HCT116 (cell line): Measurements from ENCODE around the gene HLA-DRB5. TPM values are rescaled to one million over a fixed set of nuclear protein-coding genes. Genes with fewer than 3 reads are reported as not detected.

Experiments used
- ATAC-seq: fragments of 200-7000 bp; cut with Tn5 transposase; 2 replicates; pipeline ENCODE4 v1.9.1; 2020; ENCODE audit warnings: mild to moderate bottlenecking, moderate library complexity
- BruUV-seq: library from RNA; stranded (reverse); fragments of 400-500 nt; replicated peaks from 2 replicates; lab custom pipeline; 2021; lab: Mats Ljungman, UMichigan
- CTCF ChIA-PET: fragments of 300-600 bp; sonication (Branson Sonifier 250); formaldehyde crosslinking; loops from one replicate; lab custom pipeline; 2021; ENCODE audit warnings: antibody characterized with exemption; lab: Charles Lee
- POLR2A ChIA-PET: fragments of 300-600, 350-600 bp; sonication (Branson Sonifier 250); formaldehyde crosslinking; loops from one replicate; lab custom pipeline; 2021; ENCODE audit warnings: antibody characterized with exemption; lab: Charles Lee
- RAD21 ChIA-PET, 2 experiments: fragments of 300-600 bp; sonication (Branson Sonifier 250); formaldehyde crosslinking; loops; one replicate each; lab custom pipeline; 2023; ENCODE audit warnings: low total read pairs in 2 of 2; ENCODE audit not compliant: uncharacterized antibody in 2 of 2, unreplicated experiment in 2 of 2, low non-redundant PET in 1 of 2; lab: Charles Lee
- DNase-seq: peaks from one replicate; pipeline ENCODE4 v3.0.0-alpha.2; 2010; ENCODE audit warnings: low read depth, low spot score
- H2AFZ ChIP-seq: fragments of 200-600 bp; shearing (Covaris generic), sonication (generic); 2 replicates; pipeline ENCODE4 v1.6.1; 2017; ENCODE audit warnings: low read depth, mixed run types, mixed read lengths, antibody characterized with exemption, low read length; ENCODE audit not compliant: poor library complexity, severe bottlenecking
- H3K27ac ChIP-seq: 2 replicates; pipeline ENCODE4 v1.5.1; 2012; ENCODE audit warnings: low read depth, low read length
- H3K27me3 ChIP-seq: fragments of 200-600 bp; sonication (generic); 2 replicates; pipeline ENCODE4 v1.6.1; 2016; ENCODE audit warnings: mixed run types, low read length, mixed read lengths; ENCODE audit not compliant: insufficient read depth
- H3K36me3 ChIP-seq, 2 experiments: fragments of 200-500 bp in 1 of 2; fragments of 200-600 bp in 1 of 2; sonication (Bioruptor generic) in 1 of 2; sonication (generic) in 1 of 2; 2 replicates each; pipeline versions ENCODE4 v1.5.1 to v1.6.1; 2014 to 2016; ENCODE audit warnings: low read length in 2 of 2, inconsistent platforms in 1 of 2, mixed read lengths in 1 of 2, mixed run types in 1 of 2; ENCODE audit not compliant: insufficient read depth in 2 of 2, control insufficient read depth in 1 of 2
- H3K4me1 ChIP-seq, 2 experiments: fragments of 200-600 bp in 1 of 2; sonication (generic) in 1 of 2; 2 replicates each; pipeline versions ENCODE4 v1.5.1 to v1.6.1; 2012 to 2017; ENCODE audit warnings: low read length in 2 of 2, inconsistent platforms in 1 of 2, mild to moderate bottlenecking in 1 of 2, mixed read lengths in 1 of 2, mixed run types in 1 of 2, moderate library complexity in 1 of 2; ENCODE audit not compliant: insufficient read depth in 2 of 2, control insufficient read depth in 1 of 2
- H3K4me2 ChIP-seq: fragments of 200-600 bp; sonication (generic); 2 replicates; pipeline ENCODE4 v1.6.1; 2017; ENCODE audit warnings: mixed run types, low read length, mixed read lengths
- H3K4me3 ChIP-seq, 2 experiments: fragments of 200-600 bp in 1 of 2; sonication (generic) in 1 of 2; replicated peaks in 1 of 2; 2 replicates each; pipeline ENCODE4 v1.5.1; 2011 to 2016; ENCODE audit warnings: low read length in 2 of 2, control low read depth in 1 of 2, low read depth in 1 of 2, mild to moderate bottlenecking in 1 of 2, mixed read lengths in 1 of 2, mixed run types in 1 of 2
- H3K79me2 ChIP-seq: fragments of 200-600 bp; sonication (generic); 2 replicates; pipeline ENCODE4 v1.6.1; 2017; ENCODE audit warnings: mild to moderate bottlenecking, mixed run types, low read length, moderate library complexity, mixed read lengths; ENCODE audit not compliant: insufficient read depth
- H3K9ac ChIP-seq: fragments of 200-600 bp; sonication (generic); 2 replicates; pipeline ENCODE4 v1.6.1; 2016; ENCODE audit warnings: low read length, mixed read lengths
- H3K9me2 ChIP-seq: fragments of 200-600 bp; sonication (generic), shearing (Covaris generic); 2 replicates; pipeline ENCODE4 v1.6.1; 2017; ENCODE audit warnings: mixed run types, mild to moderate bottlenecking, moderate library complexity; ENCODE audit not compliant: insufficient read depth
- H3K9me3 ChIP-seq, 2 experiments: fragments of 200-500 bp in 1 of 2; fragments of 200-600 bp in 1 of 2; sonication (Bioruptor generic) in 1 of 2; sonication (generic) in 1 of 2; 2 replicates each; pipeline ENCODE4 v1.6.1; 2014 to 2017; ENCODE audit warnings: low read length in 2 of 2, mixed read lengths in 2 of 2, inconsistent platforms in 1 of 2, low read depth in 1 of 2, mild to moderate bottlenecking in 1 of 2, mixed run types in 1 of 2, moderate library complexity in 1 of 2; ENCODE audit not compliant: control insufficient read depth in 1 of 2, insufficient read depth in 1 of 2
- H4K20me1 ChIP-seq: fragments of 200-600 bp; sonication (generic), shearing (Covaris generic); 2 replicates; pipeline ENCODE4 v1.6.1; 2017; ENCODE audit warnings: mixed run types, mild to moderate bottlenecking, moderate library complexity; ENCODE audit not compliant: insufficient read depth
- CBX3 ChIP-seq: IDR thresholded peaks from 2 replicates; pipeline ENCODE4 v1.6.1; 2012; ENCODE audit warnings: low read depth
- JUND ChIP-seq: IDR thresholded peaks from 2 replicates; pipeline ENCODE4 v1.6.1; 2012
- SRF ChIP-seq: IDR thresholded peaks from 2 replicates; pipeline ENCODE4 v1.6.1; 2012; ENCODE audit warnings: low read depth
- TCF7L2 ChIP-seq: IDR thresholded peaks from 2 replicates; pipeline ENCODE4 v1.7.0; 2011; ENCODE audit warnings: borderline replicate concordance, inconsistent platforms; ENCODE audit not compliant: insufficient read depth, insufficient read length; ENCODE audit errors: extremely low read depth
- ZNF274 ChIP-seq: fragments of 200-500 bp; sonication (Bioruptor generic); IDR thresholded peaks from 2 replicates; pipeline ENCODE4 v1.6.1; 2014; ENCODE audit warnings: mild to moderate bottlenecking, low read depth, low read length, inconsistent platforms
- intact Hi-C: fragments of 100-400 bp; cut with micrococcal nuclease; formaldehyde crosslinking; loops from 2 replicates; pipeline ENCODE4 v1.10.0; 2022
- total RNA-seq: library from RNA; stranded (reverse); gene quantifications from one replicate; pipeline ENCODE4 v1.2.1, GENCODE V29; 2021; ENCODE audit not compliant: unreplicated experiment
- TF ChIP-seq, protein P1 (sequence below): IDR thresholded peaks from 2 replicates; pipeline ENCODE4 v1.6.1; 2012; ENCODE audit warnings: low read depth
- TF ChIP-seq, protein P2 (sequence below), 3 experiments: fragments of 200-600 bp in 1 of 3; sonication (generic) in 1 of 3; IDR thresholded peaks in 2 of 3; conservative IDR thresholded peaks in 1 of 3; 2 replicates each; pipeline ENCODE4 v1.5.1; 2012 to 2017; ENCODE audit warnings: low read depth in 2 of 3, low read length in 2 of 3, antibody characterized with exemption in 1 of 3, borderline replicate concordance in 1 of 3, control low read depth in 1 of 3, mild to moderate bottlenecking in 1 of 3, mixed read lengths in 1 of 3, mixed run types in 1 of 3, moderate library complexity in 1 of 3; ENCODE audit not compliant: insufficient read depth in 1 of 3

Gene HLA-DRB5
- total RNA-seq, 1 experiment from 2014 or later = not detected

DNA sequence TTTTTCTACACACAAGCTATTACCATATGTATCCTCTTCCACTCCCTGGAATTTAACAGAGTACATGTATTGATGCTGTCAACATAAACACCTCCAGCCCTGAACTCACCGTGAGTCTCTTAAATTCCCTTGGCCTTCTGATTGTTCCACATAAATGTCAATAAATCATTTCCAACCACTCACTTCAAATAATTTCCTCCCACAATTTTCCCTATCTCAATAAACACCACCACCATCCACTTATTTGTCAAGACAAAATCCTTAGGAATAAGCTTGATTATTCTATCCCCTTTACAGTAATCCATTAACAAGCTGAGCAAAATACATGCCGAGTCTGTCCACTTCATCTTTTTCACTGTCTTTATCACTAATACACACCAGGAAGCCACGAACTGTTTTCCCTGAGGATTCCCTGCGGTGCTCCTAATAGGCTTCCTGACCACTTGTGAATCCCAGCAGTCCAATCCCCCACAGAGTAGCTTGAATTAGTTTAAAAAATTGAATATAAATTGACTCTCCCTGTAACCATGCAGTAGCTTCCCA is 40.3 kb upstream of the HLA-DRB5 start:
- Histone ChIP-seq H3K9me3 (no peaks in the 10 kb centered on the region), H4K20me1 (no peaks in the 10 kb centered on the region), H3K9ac (no peak overlapping the region), H3K4me2 (no peak overlapping the region), H2AFZ (no peak overlapping the region), H3K36me3 (no peaks in the 10 kb centered on the region), H3K4me3 (no peak overlapping the region), H3K27ac (no peak overlapping the region), H3K4me1 (no peaks in the 10 kb centered on the region), H3K27me3 (no peaks in the 10 kb centered on the region), H3K9me2 (no peaks in the 10 kb centered on the region), H3K79me2 (no peaks in the 10 kb centered on the region)
- TF ChIP-seq TCF7L2 = no peak
- no peak for TF ChIP-seq ZNF274
- TF ChIP-seq, protein P1, sequence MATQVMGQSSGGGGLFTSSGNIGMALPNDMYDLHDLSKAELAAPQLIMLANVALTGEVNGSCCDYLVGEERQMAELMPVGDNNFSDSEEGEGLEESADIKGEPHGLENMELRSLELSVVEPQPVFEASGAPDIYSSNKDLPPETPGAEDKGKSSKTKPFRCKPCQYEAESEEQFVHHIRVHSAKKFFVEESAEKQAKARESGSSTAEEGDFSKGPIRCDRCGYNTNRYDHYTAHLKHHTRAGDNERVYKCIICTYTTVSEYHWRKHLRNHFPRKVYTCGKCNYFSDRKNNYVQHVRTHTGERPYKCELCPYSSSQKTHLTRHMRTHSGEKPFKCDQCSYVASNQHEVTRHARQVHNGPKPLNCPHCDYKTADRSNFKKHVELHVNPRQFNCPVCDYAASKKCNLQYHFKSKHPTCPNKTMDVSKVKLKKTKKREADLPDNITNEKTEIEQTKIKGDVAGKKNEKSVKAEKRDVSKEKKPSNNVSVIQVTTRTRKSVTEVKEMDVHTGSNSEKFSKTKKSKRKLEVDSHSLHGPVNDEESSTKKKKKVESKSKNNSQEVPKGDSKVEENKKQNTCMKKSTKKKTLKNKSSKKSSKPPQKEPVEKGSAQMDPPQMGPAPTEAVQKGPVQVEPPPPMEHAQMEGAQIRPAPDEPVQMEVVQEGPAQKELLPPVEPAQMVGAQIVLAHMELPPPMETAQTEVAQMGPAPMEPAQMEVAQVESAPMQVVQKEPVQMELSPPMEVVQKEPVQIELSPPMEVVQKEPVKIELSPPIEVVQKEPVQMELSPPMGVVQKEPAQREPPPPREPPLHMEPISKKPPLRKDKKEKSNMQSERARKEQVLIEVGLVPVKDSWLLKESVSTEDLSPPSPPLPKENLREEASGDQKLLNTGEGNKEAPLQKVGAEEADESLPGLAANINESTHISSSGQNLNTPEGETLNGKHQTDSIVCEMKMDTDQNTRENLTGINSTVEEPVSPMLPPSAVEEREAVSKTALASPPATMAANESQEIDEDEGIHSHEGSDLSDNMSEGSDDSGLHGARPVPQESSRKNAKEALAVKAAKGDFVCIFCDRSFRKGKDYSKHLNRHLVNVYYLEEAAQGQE = no peak
- no peak for TF ChIP-seq CBX3
- ChIA-PET RAD21 (no interaction called here), CTCF (no interaction called here), POLR2A (no interaction called here)
- ATAC-seq (no peak), DNase-seq (no peak)
- intact Hi-C loops = loop anchor here (5.0 kb wide), 1 partner anchor 43 kb away; no protein-coding TSS in a partner anchor
- no TSS peak for BruUV-seq

DNA sequence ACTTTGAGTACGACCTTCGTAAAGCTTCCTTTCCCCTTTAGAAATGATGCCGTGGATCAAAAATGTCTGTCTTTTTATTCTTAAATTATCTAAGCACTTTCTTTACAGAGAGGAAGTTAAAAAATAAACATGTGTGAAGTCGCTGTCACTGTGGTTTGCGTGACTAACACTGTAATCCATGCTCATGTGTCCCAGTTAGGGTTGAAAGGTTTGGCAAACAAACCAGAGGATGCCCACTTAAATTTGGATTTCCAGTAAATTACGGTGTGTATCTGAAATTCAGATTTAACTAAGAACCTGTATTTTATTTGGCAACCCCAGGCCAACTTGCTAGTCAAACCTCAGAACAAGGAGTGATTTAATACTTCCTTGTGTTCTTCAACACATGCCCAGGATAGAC is 38.5 kb upstream of the HLA-DRB5 start:
- H3K27ac ChIP-seq = no peak overlapping the region
- H3K4me2 ChIP-seq = no peak overlapping the region
- ChIA-PET RAD21 (no interaction called here), POLR2A (no interaction called here)
- H3K36me3 ChIP-seq = no peaks in the 10 kb centered on the region
- H3K9me2 ChIP-seq = no peaks in the 10 kb centered on the region
- DNase-seq (no peak), ATAC-seq (no peak)
- H3K9me3 ChIP-seq = no peaks in the 10 kb centered on the region
- H3K79me2 ChIP-seq = no peaks in the 10 kb centered on the region
- no peaks in the 10 kb centered on the region for H3K27me3 ChIP-seq
- intact Hi-C loops = no loop called here
- TF ChIP-seq SRF (no peak), JUND (no peak), CBX3 (no peak)
- TF ChIP-seq, protein P2, sequence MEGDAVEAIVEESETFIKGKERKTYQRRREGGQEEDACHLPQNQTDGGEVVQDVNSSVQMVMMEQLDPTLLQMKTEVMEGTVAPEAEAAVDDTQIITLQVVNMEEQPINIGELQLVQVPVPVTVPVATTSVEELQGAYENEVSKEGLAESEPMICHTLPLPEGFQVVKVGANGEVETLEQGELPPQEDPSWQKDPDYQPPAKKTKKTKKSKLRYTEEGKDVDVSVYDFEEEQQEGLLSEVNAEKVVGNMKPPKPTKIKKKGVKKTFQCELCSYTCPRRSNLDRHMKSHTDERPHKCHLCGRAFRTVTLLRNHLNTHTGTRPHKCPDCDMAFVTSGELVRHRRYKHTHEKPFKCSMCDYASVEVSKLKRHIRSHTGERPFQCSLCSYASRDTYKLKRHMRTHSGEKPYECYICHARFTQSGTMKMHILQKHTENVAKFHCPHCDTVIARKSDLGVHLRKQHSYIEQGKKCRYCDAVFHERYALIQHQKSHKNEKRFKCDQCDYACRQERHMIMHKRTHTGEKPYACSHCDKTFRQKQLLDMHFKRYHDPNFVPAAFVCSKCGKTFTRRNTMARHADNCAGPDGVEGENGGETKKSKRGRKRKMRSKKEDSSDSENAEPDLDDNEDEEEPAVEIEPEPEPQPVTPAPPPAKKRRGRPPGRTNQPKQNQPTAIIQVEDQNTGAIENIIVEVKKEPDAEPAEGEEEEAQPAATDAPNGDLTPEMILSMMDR (IDR thresholded peaks at IDR 0.05 in 2 of 3, conservative IDR thresholded peaks at IDR 0.05 in 1 of 3; ENCODE audit: borderline replicate concordance in 1 of 3, insufficient read depth in 1 of 3, low read depth in 2 of 3, low read length in 2 of 3) = no peak
- TF ChIP-seq, all 23 proteins: peak for 0
- H3K4me1 ChIP-seq = no peaks in the 10 kb centered on the region
- no peak overlapping the region for H3K9ac ChIP-seq
- CTCF ChIA-PET = no interaction called here
- no TSS peak for BruUV-seq
- H4K20me1 ChIP-seq = no peaks in the 10 kb centered on the region
- no peak overlapping the region for H2AFZ ChIP-seq
- H3K4me3 ChIP-seq = no peak overlapping the region
